Neural cell (in vitro differentiated cells): Measurements from ENCODE around the gene DNHD1. TPM values are rescaled to one million over a fixed set of nuclear protein-coding genes. Genes with fewer than 3 reads are reported as not detected.

Source experiments
- H2AFZ ChIP-seq: fragments of 200-600, 300-800 bp; sonication (generic), shearing (Covaris generic); 2 replicates; pipeline ENCODE4 v1.6.0; 2014; ENCODE audit warnings: low read depth, mild to moderate bottlenecking, antibody characterized with exemption, low read length, moderate library complexity
- H3F3A ChIP-seq: fragments of 200-600 bp; shearing (Covaris generic); 2 replicates; pipeline ENCODE4 v1.6.1; 2016; ENCODE audit warnings: mild to moderate bottlenecking, moderate library complexity, mixed read lengths, antibody characterized with exemption, low read length; ENCODE audit not compliant: insufficient read depth, poor library complexity, severe bottlenecking
- H3K27ac ChIP-seq: fragments of 200-600, 300-800 bp; sonication (generic), shearing (Covaris generic); 2 replicates; pipeline ENCODE4 v1.5.1; 2014; ENCODE audit warnings: mild to moderate bottlenecking, low read length, moderate library complexity
- H3K27me3 ChIP-seq: fragments of 300-800, 200-600 bp; sonication (generic), shearing (Covaris generic); 2 replicates; pipeline ENCODE4 v1.6.0; 2014; ENCODE audit warnings: mild to moderate bottlenecking, low read depth, low read length, moderate library complexity; ENCODE audit not compliant: insufficient read depth
- H3K36me3 ChIP-seq: fragments of 300-800, 200-600 bp; sonication (generic), shearing (Covaris generic); 2 replicates; pipeline ENCODE4 v1.5.1; 2014; ENCODE audit warnings: mild to moderate bottlenecking, antibody characterized with exemption, low read length, moderate library complexity; ENCODE audit not compliant: insufficient read depth
- H3K4me2 ChIP-seq: fragments of 300-800, 200-600 bp; sonication (generic), shearing (Covaris generic); 2 replicates; pipeline ENCODE4 v1.6.0; 2014; ENCODE audit warnings: mild to moderate bottlenecking, low read length
- H3K4me3 ChIP-seq: fragments of 300-800, 200-600 bp; sonication (generic), shearing (Covaris generic); 2 replicates; pipeline ENCODE4 v1.5.1; 2014; ENCODE audit warnings: mild to moderate bottlenecking, low read length, moderate library complexity
- H3K79me2 ChIP-seq: fragments of 200-600 bp; shearing (Covaris generic); replicated peaks from 2 replicates; pipeline ENCODE4 v1.6.0; 2014; ENCODE audit warnings: mild to moderate bottlenecking, low read length, moderate library complexity; ENCODE audit not compliant: insufficient read depth
- H3K9ac ChIP-seq: fragments of 300-800, 200-600 bp; sonication (generic), shearing (Covaris generic); 2 replicates; pipeline ENCODE4 v1.6.1; 2016; ENCODE audit warnings: mild to moderate bottlenecking, low read length, mixed read lengths
- H3K9me2 ChIP-seq: fragments of 200-600 bp; shearing (Covaris generic); 2 replicates; pipeline ENCODE4 v1.6.1; 2016; ENCODE audit warnings: mild to moderate bottlenecking, low read length, mixed read lengths; ENCODE audit not compliant: insufficient read depth
- H3K9me3 ChIP-seq: fragments of 200-600, 300-800 bp; sonication (generic), shearing (Covaris generic); 2 replicates; pipeline ENCODE4 v1.6.1; 2016; ENCODE audit warnings: mild to moderate bottlenecking, mixed run types, low read length, moderate library complexity, mixed read lengths
- H4K20me1 ChIP-seq: fragments of 200-600 bp; shearing (Covaris generic); 2 replicates; pipeline ENCODE4 v1.6.1; 2016; ENCODE audit warnings: mild to moderate bottlenecking, mixed run types; ENCODE audit not compliant: insufficient read depth
- CTCF ChIP-seq: fragments of 450-650 bp; IDR thresholded peaks from 2 replicates; pipeline ENCODE4 v1.5.1; 2014; ENCODE audit warnings: antibody characterized with exemption, mild to moderate bottlenecking, moderate library complexity; ENCODE audit not compliant: poor library complexity, severe bottlenecking
- EP300 ChIP-seq: fragments of 450-650 bp; conservative IDR thresholded peaks from 2 replicates; pipeline ENCODE4 v1.6.1; 2014; ENCODE audit warnings: antibody characterized with exemption, mild to moderate bottlenecking, moderate library complexity; ENCODE audit not compliant: poor library complexity, severe bottlenecking
- EZH2 ChIP-seq: fragments of 200-600, 300-800 bp; shearing (Covaris generic), sonication (generic); IDR thresholded peaks from 2 replicates; pipeline ENCODE4 v1.6.1; 2014; ENCODE audit warnings: antibody characterized with exemption, low read length, borderline replicate concordance, mild to moderate bottlenecking; ENCODE audit not compliant: insufficient read depth, poor library complexity, severe bottlenecking
- MXI1 ChIP-seq: fragments of 450-650 bp; conservative IDR thresholded peaks from 2 replicates; pipeline ENCODE4 v1.6.1; 2014; ENCODE audit warnings: antibody characterized with exemption, mild to moderate bottlenecking; ENCODE audit not compliant: poor library complexity, severe bottlenecking
- POLR2AphosphoS5 ChIP-seq: IDR thresholded peaks from 2 replicates; pipeline ENCODE4 v1.6.1; 2012
- RAD21 ChIP-seq: fragments of 450-650 bp; conservative IDR thresholded peaks from 2 replicates; pipeline ENCODE4 v1.6.1; 2014; ENCODE audit warnings: antibody characterized with exemption, mild to moderate bottlenecking, moderate library complexity
- REST ChIP-seq: IDR thresholded peaks from 2 replicates; pipeline ENCODE4 v1.6.1; 2012; ENCODE audit warnings: borderline replicate concordance
- SMC3 ChIP-seq: fragments of 450-650 bp; conservative IDR thresholded peaks from 2 replicates; pipeline ENCODE4 v1.6.1; 2014; ENCODE audit warnings: antibody characterized with exemption, mild to moderate bottlenecking, moderate library complexity; ENCODE audit not compliant: poor library complexity
- TAF1 ChIP-seq: IDR thresholded peaks from 2 replicates; pipeline ENCODE4 v1.6.1; 2012; ENCODE audit warnings: low read depth
- polyA plus RNA-seq: library from polyadenylated mRNA; depleted of rRNA; stranded (reverse); fragments of >200 nt; gene quantifications from 2 replicates; pipeline ENCODE4 v1.2.3, GENCODE V29; 2014

Gene DNHD1
- polyA plus RNA-seq, 1 donor from 2014 or later: 5.1 TPM

GRCh38 chr11:6538456-6538855 is 41.4 kb downstream of the DNHD1 start:
- TF ChIP-seq MXI1 (no peak), CTCF (no peak), RAD21 (no peak), SMC3 (no peak), TAF1 (no peak), EZH2 (no peak), REST (no peak), POLR2AphosphoS5 (no peak), EP300 (no peak)
- Histone ChIP-seq H3K9ac (no peak overlapping the region), H3K9me3 (no peaks in the 10 kb centered on the region), H3K9me2 (no peaks in the 10 kb centered on the region), H4K20me1 (no peaks in the 10 kb centered on the region), H3K36me3 (no peaks in the 10 kb centered on the region), H2AFZ (no peak overlapping the region), H3K27me3 (no peaks in the 10 kb centered on the region), H3K4me2 (no peak overlapping the region), H3F3A (no peaks in the 10 kb centered on the region), H3K4me3 (no peak overlapping the region), H3K79me2 (no peaks in the 10 kb centered on the region), H3K27ac (no peak overlapping the region)

GRCh38 chr11:6538945-6539344 is 41.9 kb downstream of the DNHD1 start:
- Histone ChIP-seq H2AFZ (no peak overlapping the region), H3K9ac (no peak overlapping the region), H3K9me3 (no peaks in the 10 kb centered on the region), H4K20me1 (no peaks in the 10 kb centered on the region), H3K4me3 (no peak overlapping the region), H3K79me2 (no peaks in the 10 kb centered on the region), H3K9me2 (no peaks in the 10 kb centered on the region), H3K4me2 (no peak overlapping the region), H3F3A (no peaks in the 10 kb centered on the region), H3K27ac (no peak overlapping the region), H3K36me3 (no peaks in the 10 kb centered on the region), H3K27me3 (no peaks in the 10 kb centered on the region)
- no peak for TF ChIP-seq SMC3
- no peak for TF ChIP-seq CTCF
- TF ChIP-seq EP300: no peak
- no peak for TF ChIP-seq MXI1
- TF ChIP-seq RAD21: no peak
- TF ChIP-seq TAF1: no peak
- no peak for TF ChIP-seq REST
- TF ChIP-seq EZH2: no peak
- TF ChIP-seq POLR2AphosphoS5: no peak
